PC-9 (cell line): ENCODE measurements around the gene USH1C. TPM values are rescaled to one million over a fixed set of nuclear protein-coding genes. Genes with fewer than 3 reads are reported as not detected.

Experiments
- BruUV-seq: library from RNA; stranded (reverse); fragments of 400-500 nt; replicated peaks from 2 replicates; lab custom pipeline; 2021; lab: Mats Ljungman, UMichigan
- CTCF ChIA-PET: fragments of 300-600 bp; sonication (Branson Sonifier 250); formaldehyde crosslinking; loops from one replicate; lab custom pipeline; 2022; ENCODE audit warnings: antibody characterized with exemption; lab: Charles Lee
- POLR2A ChIA-PET: fragments of 300-600 bp; sonication (Branson Sonifier 250); formaldehyde crosslinking; loops from one replicate; lab custom pipeline; 2022; ENCODE audit warnings: antibody characterized with exemption; ENCODE audit not compliant: unreplicated experiment; lab: Charles Lee
- DNase-seq, 2 experiments: peaks; one replicate each; pipeline versions ENCODE4 v3.0.0 to v3.0.0-alpha.2; 2015 to 2022; ENCODE audit warnings: mixed read lengths in 1 of 2
- H2AFZ ChIP-seq: fragments of 200-600 bp; sonication (generic); 2 replicates; pipeline ENCODE4 v1.8.1; 2017; ENCODE audit warnings: antibody characterized with exemption
- H3F3A ChIP-seq: fragments of 200-600 bp; sonication (generic); 2 replicates; pipeline ENCODE4 v1.8.1; 2017; ENCODE audit warnings: antibody characterized with exemption, mild to moderate bottlenecking, low read depth; ENCODE audit not compliant: insufficient read depth
- H3K27ac ChIP-seq: fragments of 200-600 bp; sonication (generic); 2 replicates; pipeline ENCODE4 v1.6.1; 2016; ENCODE audit warnings: mixed run types
- H3K27me3 ChIP-seq: fragments of 200-600 bp; sonication (generic); 2 replicates; pipeline ENCODE4 v1.6.1; 2016; ENCODE audit warnings: low read depth, mixed run types; ENCODE audit not compliant: insufficient read depth
- H3K36me3 ChIP-seq: fragments of 200-600 bp; sonication (generic); 2 replicates; pipeline ENCODE4 v1.6.1; 2016; ENCODE audit warnings: low read depth, mixed run types
- H3K4me1 ChIP-seq: fragments of 200-600 bp; sonication (generic); replicated peaks from 2 replicates; pipeline ENCODE4 v1.6.1; 2016; ENCODE audit warnings: mixed run types; ENCODE audit not compliant: insufficient read depth
- H3K4me2 ChIP-seq: fragments of 200-600 bp; sonication (generic); 2 replicates; pipeline ENCODE4 v1.6.1; 2017; ENCODE audit warnings: mixed run types
- H3K4me3 ChIP-seq: fragments of 200-600 bp; sonication (generic); 2 replicates; pipeline ENCODE4 v1.6.1; 2016; ENCODE audit warnings: mixed run types
- H3K79me2 ChIP-seq: fragments of 200-600 bp; sonication (generic); 2 replicates; pipeline ENCODE4 v1.6.1; 2017; ENCODE audit warnings: low read depth, mixed run types
- H3K9me2 ChIP-seq: fragments of 200-600 bp; sonication (generic); 2 replicates; pipeline ENCODE4 v1.8.1; 2017; ENCODE audit warnings: mild to moderate bottlenecking; ENCODE audit not compliant: insufficient read depth
- H3K9me3 ChIP-seq: fragments of 200-600 bp; sonication (generic); 2 replicates; pipeline ENCODE4 v1.8.1; 2016; ENCODE audit warnings: low read depth; ENCODE audit not compliant: insufficient read depth
- H4K20me1 ChIP-seq: fragments of 200-600 bp; sonication (generic); 2 replicates; pipeline ENCODE4 v1.8.1; 2017; ENCODE audit not compliant: insufficient read depth
- EZH2 ChIP-seq: fragments of 200-600 bp; sonication (generic); IDR thresholded peaks from 2 replicates; pipeline ENCODE4 v1.8.0; 2017; ENCODE audit warnings: antibody characterized with exemption, low read depth
- intact Hi-C: fragments of 100-400 bp; cut with micrococcal nuclease; formaldehyde crosslinking; loops from one replicate; pipeline ENCODE4 v1.10.0; 2022; ENCODE audit not compliant: unreplicated experiment
- total RNA-seq: library from RNA; stranded (reverse); gene quantifications from 2 replicates; pipeline ENCODE4 v1.2.3, GENCODE V29; 2021
- TF ChIP-seq, protein P1 (sequence below): fragments of 200-600 bp; sonication (generic); conservative IDR thresholded peaks from 2 replicates; pipeline ENCODE4 v1.6.1; 2017; ENCODE audit warnings: mixed run types, antibody characterized with exemption, mild to moderate bottlenecking, moderate library complexity

The USH1C gene
- total RNA-seq, 1 experiment from 2014 or later: not detected

- no peaks in the 10 kb centered on the region for H3F3A ChIP-seq
- TF ChIP-seq, protein P1, sequence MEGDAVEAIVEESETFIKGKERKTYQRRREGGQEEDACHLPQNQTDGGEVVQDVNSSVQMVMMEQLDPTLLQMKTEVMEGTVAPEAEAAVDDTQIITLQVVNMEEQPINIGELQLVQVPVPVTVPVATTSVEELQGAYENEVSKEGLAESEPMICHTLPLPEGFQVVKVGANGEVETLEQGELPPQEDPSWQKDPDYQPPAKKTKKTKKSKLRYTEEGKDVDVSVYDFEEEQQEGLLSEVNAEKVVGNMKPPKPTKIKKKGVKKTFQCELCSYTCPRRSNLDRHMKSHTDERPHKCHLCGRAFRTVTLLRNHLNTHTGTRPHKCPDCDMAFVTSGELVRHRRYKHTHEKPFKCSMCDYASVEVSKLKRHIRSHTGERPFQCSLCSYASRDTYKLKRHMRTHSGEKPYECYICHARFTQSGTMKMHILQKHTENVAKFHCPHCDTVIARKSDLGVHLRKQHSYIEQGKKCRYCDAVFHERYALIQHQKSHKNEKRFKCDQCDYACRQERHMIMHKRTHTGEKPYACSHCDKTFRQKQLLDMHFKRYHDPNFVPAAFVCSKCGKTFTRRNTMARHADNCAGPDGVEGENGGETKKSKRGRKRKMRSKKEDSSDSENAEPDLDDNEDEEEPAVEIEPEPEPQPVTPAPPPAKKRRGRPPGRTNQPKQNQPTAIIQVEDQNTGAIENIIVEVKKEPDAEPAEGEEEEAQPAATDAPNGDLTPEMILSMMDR: no peak
- no peak for TF ChIP-seq EZH2
- DNase-seq: no peak
- BruUV-seq: no TSS peak
- H3K4me3 ChIP-seq: no peak overlapping the region
- no peaks in the 10 kb centered on the region for H3K9me2 ChIP-seq
- no peaks in the 10 kb centered on the region for H4K20me1 ChIP-seq
- no peak overlapping the region for H3K4me2 ChIP-seq
- CTCF ChIA-PET: no interaction called here
- no peak overlapping the region for H2AFZ ChIP-seq
- no peak overlapping the region for H3K27ac ChIP-seq
- intact Hi-C loops: no loop called here
- no peaks in the 10 kb centered on the region for H3K79me2 ChIP-seq
- H3K4me1 ChIP-seq: no peaks in the 10 kb centered on the region
- no peaks in the 10 kb centered on the region for H3K9me3 ChIP-seq
- no peaks in the 10 kb centered on the region for H3K36me3 ChIP-seq
- POLR2A ChIA-PET: no interaction called here
- H3K27me3 ChIP-seq: peaks cover 70% of the 10 kb centered on the region
These were observed 55.7 kb downstream of the USH1C start for GRCh38 chr11:17488563-17488962.

DNA sequence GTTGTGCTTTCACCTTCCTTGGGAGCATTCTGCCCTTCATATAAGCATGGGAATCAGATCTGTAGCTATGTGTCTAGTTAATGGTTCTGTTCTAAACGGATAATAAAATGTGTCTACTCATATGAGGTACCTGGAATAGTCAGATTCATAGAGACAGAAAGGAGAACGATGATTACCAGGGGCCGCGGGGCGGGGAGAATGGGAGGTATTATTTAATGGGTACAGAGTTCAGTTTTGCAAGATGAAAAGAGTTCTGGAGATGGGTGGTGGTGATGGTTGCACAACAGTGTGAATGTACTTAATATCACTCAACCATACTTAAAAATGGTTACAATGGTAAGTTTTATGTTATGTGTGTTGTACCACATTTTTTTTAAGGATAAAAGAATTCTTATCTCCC lies 57.6 kb downstream of the USH1C start:
- Histone ChIP-seq H4K20me1 (no peaks in the 10 kb centered on the region), H3K9me2 (no peaks in the 10 kb centered on the region), H3K79me2 (no peaks in the 10 kb centered on the region), H3K27me3 (peaks cover 53% of the 10 kb centered on the region), H3F3A (no peaks in the 10 kb centered on the region), H3K36me3 (no peaks in the 10 kb centered on the region), H3K4me1 (no peaks in the 10 kb centered on the region), H2AFZ (no peak overlapping the region), H3K4me3 (no peak overlapping the region), H3K9me3 (no peaks in the 10 kb centered on the region), H3K4me2 (no peak overlapping the region), H3K27ac (no peak overlapping the region)
- no TSS peak for BruUV-seq
- intact Hi-C loops: no loop called here
- TF ChIP-seq, protein P1: no peak
- DNase-seq: no peak
- ChIA-PET CTCF (no interaction called here), POLR2A (no interaction called here)

GRCh38 chr11:17483505-17483904 lies 60.7 kb downstream of the USH1C start:
- H3K36me3 ChIP-seq: no peaks in the 10 kb centered on the region
- no peaks in the 10 kb centered on the region for H4K20me1 ChIP-seq
- no peaks in the 10 kb centered on the region for H3K9me3 ChIP-seq
- no peak overlapping the region for H3K4me2 ChIP-seq
- no TSS peak for BruUV-seq
- intact Hi-C loops: no loop called here
- POLR2A ChIA-PET: no interaction called here
- H2AFZ ChIP-seq: no peak overlapping the region
- CTCF ChIA-PET: no interaction called here
- no peak overlapping the region for H3K27ac ChIP-seq
- H3K4me1 ChIP-seq: no peaks in the 10 kb centered on the region
- no peaks in the 10 kb centered on the region for H3K9me2 ChIP-seq
- no peak overlapping the region for H3K4me3 ChIP-seq
- no peaks in the 10 kb centered on the region for H3F3A ChIP-seq
- no peak for DNase-seq
- H3K27me3 ChIP-seq: peaks cover 43% of the 10 kb centered on the region
- TF ChIP-seq, protein P1: no peak
- no peak for TF ChIP-seq EZH2
- H3K79me2 ChIP-seq: no peaks in the 10 kb centered on the region
